Inferior parietal cortex (tissue), 1 donor: ENCODE data around the gene LCN9.
"Not testable (repeated sequence)": the region's sequence is repeated elsewhere in the genome, so short reads cannot be mapped to it uniquely, and the experiment has no call there.

Experiments
- DNase-seq: peaks from one replicate; pipeline ENCODE4 v3.0.0-alpha.2; 2016; ENCODE audit errors: extremely low spot score

LCN9 gene

DNA sequence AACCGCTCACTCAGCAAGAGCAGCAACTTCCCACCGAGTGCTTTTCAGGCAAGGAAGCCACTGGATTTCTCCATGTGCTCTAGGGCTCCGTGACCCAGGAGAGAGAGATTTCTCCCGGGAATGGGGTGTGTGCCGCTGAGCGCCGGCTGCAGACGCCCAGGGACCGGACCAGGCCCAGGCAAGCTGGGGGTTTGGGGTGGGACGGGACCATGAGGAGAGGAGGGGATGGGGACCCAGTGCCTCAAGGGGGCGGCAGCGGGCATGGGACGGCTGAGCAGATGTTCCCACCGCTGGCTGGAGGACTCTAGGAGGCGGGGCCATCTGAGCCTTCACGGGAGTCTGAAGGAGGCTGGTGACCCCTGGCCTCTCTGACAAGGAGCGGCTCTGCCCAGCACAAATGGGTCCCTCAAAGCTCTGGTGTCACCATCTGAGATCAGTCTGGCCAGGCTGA, 8.5 kb downstream of the LCN9 start:
- no peak for DNase-seq

DNA sequence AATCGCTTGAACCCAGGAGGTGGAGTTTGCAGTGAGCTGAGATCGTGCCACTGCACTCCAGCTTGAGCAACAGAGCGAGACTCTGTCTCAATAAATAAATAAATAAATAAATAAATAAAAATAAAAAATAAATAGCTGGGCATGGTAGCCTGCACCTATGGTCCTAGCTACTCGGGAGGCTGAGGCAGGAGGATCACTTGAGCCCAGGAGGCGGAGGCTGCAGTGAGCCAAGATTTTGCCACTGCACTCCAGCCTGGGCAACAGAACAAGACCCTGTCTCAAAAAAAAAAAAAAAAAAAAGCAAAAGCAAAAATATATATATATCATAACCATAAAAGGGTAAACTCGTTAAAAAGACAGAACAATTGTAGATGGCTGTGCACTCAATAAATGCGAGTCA, 9.7 kb downstream of the LCN9 start:
- DNase-seq = not testable (repeated sequence)

DNA sequence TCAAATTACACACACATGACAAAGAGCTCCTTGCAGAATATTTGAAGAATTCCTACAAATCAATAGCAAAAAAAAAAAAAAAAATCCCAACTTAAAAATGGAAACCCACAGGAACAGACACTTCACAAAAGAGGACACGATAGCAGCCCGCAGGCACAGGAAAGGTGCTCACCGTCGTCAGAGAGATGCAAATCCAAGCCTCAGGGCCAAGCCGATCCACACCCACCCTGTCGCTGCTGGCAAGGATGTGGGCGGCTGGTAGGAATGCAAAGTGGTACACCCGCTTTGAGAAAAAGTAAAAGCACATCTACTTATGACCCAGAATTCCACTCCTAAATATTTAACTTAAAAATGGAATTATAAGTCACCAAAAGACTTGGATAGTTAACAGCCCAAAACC, 10.8 kb downstream of the LCN9 start:
- DNase-seq = no peak

DNA sequence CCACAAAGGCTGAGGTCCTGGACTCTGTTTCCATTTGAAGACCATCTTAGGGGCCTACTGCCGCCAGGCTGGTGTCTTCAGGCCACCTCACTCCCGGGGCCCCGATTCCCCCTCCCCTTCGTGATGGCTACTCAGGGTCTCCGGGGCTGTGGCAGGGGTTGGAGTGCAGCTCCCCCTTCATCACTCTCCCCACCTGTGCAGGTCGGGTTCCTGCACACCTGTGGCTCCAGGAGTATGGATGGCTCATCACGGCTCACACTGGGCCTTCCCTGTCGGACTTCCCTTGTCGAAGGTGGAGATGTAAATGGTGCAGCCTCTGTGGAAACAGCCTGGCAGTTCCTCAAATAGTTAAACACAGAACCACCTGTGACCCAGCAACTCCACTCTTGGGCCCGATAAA, 11.9 kb downstream of the LCN9 start:
- DNase-seq = no peak

DNA sequence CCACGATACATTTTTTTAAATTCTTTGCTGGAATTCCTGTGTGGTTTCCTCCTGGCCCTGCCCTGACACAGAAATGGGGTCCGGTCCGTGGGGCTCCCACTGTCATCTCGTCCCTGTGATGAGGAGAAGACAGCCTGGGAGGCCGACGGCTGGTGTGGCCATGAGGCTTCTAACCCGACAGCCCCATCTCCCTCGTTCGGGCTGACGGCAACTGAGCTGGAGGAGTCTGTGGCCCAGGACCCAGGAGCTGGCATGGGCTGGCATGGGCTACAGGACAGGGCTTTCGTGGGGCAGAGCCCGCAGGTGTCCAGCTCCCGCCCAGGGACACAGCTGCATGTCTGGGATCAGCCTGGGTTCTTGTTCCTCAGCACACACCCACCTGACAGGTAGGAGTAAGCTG, 13.8 kb downstream of the LCN9 start:
- no peak for DNase-seq

DNA sequence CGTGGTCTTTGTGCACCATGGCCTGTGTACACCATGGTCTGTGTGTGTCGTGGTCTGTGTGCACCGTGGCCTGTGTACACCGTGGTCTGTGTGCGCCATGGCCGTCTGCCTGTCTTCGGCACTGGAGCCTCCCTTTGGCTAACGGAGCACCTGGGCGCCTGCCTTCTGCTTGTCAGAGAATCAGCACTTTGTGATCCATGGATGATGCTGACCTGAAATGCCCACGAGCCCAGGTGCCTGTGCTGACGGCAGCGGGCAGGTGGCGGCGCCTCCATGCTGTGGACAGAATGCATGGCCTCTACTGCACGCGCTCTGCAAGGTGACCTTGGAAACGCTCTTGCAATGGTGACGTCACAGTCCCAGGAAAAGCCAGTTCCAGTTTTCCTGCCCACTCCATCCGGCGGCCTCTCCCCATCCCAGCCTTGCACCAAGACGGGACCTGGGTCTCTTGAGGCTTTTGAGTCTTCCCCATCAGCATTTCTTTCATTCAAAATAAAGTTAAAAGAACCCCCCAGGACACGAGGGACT, 14.6 kb downstream of the LCN9 start:
- DNase-seq = no peak

DNA sequence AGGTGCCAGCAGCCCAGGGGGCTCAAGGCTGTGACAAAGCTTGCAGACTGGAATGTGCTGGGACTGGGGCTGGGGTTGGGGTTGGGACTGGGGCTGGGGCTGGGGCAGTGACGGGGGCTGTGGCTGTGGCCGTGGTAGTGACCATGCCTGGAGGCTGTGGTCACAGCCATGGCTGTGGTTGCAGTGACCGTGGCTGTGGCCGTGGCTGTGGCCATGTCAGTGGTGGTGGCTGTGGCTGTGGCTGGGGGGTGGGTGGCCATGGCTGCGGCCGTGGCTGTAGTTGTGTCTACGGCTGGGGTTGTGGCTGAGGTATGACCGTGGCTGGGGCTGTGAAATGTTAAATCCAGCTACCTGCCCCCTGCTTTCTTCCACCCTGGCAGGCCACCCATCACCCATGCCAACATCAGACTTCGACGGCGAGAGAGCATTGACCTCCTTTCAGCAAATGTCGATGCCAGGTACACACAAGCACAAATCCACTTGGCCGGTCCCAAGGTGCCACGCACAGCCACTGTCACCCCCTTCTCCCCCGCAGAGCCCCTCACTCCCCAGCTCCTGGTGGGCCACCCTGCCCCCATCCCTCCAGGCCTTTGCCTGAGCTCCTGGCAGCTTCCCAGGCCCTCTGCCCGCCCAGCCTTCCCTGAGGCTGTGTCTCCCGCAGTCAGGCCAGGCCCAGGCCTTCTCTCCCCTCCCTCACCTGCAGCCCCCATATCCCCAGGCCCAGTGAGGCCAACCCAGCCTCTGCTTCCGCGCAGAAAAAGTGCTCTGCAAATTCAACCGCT, 15.3 kb downstream of the LCN9 start:
- no peak for DNase-seq

DNA sequence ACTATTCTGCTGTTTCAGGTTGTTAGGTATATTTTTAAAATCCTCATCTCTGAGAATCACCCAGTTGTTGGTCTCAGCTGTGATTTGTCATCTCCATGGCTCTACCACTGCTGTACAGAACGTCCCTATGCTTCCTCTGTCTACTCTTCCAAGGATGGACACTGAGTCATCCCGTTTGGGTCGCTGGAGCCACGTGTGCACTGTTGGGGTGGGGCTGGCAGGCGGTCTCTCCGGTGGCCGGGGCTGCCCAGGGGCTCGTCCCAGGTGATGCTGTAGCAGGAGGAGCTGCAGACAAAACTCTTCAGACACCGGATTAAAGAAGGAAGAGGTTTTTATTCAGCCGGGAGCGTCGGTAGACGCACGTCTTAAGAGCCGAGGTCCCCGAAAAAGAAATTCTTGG, 16.9 kb downstream of the LCN9 start:
- DNase-seq = no peak

DNA sequence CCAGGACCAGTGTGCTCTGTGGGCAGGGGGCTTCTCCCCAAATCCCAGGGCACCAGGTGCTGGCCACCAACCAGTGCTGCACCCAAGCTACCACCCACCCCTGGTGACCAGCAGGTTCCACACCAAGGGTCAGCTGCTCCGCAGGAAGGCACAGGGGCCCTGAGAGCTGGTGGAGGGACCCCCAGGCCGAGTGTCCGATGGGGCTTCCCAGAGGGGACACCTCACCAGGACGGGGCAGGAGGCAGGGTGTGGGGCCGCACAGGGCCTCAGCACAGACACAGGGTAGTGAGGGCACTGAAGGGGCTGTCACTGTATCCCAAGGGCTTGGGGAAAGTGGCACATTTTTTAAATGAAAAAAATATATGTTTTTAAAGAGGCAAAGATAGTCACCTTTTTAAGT, 18.1 kb downstream of the LCN9 start:
- no peak for DNase-seq

DNA sequence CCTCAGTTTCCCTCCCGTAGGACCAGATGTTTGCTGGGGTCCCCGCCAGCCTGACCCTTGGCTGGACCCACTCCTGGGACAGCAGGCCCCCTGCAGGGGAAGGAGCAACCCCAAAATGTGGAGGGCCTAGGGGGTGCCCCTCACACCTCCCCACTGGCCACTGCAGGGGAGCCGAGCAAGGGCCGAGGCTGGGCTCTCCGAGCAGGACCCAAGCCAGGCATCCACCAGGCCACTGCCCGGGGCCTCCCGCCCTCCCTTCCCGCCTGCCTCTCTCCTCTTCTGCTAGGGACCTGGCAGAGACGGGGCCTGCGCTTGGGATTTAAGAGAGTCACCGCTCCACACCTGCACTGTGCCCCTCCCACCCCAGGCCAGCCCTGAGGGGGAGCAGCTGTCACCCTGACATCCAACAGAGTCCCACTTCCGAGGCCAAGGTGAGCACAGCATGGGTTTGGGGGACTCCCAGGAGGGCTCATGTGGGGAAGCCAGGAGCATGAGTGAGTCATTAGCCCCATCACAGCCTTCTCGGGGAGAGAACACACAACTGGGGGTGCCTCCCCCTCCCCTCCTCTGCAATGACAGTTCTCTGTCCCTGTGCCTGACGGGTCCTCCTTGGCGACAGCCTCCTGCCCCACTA, 20.4 kb downstream of the LCN9 start:
- DNase-seq = no peak

DNA sequence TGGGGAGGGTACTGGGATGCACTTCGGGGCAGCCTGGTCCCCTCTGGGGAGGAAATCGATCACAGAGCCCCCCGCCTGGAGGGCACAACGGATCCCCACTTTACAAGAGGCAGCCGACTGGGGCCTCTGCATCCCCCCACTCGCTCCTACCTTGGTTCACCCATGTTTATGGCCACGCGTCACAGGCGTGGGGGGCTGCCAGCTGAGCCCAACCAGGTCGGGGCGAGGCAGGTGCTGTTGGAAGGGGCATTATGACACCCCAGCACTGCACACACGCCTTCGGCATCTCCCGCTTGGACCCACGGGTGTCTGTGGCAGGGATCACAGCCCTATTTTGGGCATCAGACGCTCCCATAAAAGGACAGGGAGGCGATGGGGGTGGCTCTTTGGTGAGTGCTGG, 21.6 kb downstream of the LCN9 start:
- no peak for DNase-seq

DNA sequence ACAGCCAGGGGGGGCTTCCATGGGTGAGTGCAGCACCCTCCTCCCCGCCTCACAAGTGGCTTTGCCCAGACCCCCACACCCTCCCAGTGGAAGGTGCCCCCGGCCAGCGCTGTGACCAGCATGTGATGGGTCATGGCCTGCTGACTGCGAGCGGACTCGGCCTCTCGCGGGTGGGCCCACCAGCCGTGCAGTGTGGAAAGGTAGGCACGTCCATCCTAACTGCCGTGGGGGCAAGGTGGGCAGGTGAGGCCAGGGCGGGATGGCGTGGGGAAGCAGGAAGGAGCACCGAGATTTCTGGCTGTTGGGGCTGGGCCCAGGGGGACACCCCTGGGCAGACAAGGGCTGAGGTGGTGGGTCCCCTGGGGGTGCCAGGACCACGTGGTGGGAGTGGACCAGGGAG, 24.1 kb downstream of the LCN9 start:
- no peak for DNase-seq

DNA sequence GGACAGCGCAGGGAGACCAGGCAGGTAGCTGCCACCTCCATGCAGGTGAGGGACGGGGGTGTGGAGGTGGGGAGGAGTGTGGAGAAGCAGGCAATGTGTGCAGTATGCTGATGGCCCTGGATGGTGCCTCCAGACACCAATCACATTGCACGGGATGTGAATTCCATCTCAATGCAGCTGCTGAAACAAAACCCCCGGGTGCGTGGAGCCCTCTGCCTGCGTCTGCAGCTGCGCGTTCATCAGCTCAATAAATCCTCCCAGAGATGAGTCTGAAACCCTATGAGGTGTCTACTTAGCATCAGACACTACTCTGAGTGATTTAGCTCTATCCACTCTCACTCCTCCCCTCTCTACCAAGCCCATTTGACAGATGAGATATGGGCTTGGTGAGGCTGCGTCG, 25.9 kb downstream of the LCN9 start:
- DNase-seq = no peak

DNA sequence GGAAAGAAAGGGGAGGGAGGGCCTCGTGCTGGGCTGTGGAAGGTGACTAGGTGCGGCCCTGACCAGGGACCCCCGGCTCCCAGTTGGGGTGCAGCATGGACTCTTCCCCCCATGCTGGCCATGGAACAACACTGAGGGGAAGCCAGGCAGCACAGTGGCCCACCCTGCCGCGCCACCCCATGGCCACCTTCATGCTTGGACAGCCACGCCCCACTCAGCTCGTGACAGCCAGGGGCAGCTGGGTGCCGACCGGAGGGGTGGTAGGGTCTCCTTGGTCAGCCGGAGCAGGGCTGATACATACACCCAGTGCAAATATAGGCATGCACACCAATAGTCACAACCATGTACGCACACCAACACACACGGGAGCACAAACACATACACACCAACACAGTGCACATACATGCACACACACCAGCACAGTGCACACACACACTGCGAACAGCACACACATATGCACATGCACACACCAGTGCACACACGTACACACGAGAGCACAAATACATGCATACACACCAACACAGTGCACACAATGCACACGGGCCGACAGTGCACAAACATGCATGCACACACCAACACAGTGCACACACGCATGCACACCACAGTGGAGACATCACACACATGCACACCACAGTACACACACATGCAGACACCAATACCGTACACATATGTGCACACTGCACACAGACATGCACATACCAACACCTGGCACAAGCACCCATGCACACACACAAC, 27.9 kb downstream of the LCN9 start:
- DNase-seq = no peak

DNA sequence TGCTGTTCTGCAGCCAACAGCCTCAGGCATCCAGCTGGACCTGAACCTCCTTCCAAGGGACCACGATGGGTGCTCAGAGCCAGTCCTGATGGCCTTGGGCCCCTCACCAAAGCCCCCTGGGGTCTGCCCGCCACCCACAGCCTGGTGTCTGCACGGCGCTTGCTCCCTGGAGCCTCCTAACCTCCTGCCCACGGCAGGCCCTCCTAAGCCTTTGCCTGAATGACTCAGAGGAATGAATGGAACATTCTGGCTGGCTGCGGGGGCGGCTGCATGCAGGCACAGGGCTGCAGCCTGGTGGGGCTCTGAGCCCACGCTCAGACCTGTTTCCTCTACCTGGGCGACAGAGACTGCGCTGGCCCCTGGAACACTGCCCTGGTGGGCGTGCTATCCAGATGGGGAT, 29.3 kb downstream of the LCN9 start:
- peak; percentile 34 for DNase-seq

DNA sequence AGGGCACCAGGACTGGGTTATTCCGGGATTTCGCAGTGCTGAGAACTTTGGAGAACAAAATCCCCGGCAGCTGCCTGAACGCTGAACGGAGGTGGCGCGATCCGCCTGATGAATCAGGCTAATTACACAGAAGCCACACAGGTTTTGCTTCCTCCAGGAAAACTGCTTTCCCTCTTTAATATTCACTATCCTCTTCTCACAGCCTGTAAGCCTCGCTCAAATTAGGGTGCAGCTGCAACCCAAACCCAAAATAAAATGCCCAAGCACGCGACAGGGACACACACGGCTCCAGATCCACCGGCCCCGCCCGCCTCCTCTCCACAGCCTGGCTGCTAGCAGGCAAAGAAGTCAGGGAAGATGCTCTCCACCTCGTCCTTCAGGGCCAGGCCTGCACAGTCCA, 30.2 kb downstream of the LCN9 start:
- DNase-seq = peak; percentile 30

DNA sequence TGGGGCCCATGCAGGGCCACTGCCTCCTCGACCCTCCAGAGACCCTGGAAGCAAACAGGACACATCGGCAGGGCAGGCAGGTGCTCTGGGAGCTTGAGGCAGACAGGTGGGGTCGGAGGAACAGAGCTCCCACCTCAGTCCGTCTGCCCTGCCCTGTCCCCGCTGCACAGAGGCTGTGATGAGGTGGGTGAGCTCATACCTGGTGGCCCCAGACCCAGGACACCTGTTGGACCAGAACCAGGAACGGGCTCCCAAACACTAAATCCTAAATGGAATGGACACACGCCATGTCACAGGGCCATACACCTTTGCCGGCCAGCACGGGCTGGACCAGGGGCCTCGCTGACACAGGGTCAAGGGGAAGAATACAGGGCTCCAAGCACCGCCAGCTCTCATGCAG, 30.7 kb downstream of the LCN9 start:
- DNase-seq = no peak

DNA sequence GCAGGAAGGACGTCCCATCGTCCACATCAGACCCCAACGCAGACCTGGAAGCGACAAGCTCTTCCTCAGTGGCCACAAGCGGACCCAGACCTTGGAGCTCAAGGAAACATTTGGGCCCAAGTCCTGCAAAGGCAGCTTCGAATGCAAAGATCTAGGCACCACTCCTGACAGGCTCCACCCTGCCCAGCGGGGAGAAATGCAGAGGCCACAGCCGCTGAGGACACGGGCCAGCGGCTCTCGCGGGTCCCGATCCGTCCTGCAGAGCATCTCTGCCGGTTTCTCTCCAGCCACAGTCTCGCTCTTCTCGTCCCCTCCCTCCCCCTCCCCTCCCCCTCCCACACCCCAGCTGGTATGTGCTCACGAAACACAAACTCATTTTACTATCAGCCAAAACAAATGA, 31.3 kb downstream of the LCN9 start:
- no peak for DNase-seq

DNA sequence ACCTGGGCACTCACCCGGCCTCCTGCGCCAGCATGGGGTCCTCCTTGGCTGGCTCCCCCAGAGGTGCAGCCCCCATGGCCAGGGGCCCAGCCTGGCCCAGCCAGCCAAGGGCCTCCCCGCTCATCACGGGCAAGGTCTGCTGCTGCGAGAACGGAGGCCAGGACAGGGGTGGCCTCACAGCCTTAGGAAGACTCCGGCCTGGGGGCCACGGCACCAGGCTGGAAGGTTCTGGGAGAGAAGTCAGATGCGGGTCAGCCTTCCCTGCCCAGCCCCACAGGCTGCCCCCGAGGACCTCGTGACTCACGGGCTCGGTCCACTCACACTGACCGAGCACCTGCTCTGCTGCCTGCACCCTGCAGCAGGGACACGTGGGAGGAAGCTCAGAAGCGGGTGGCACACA, 31.9 kb downstream of the LCN9 start:
- DNase-seq = no peak

DNA sequence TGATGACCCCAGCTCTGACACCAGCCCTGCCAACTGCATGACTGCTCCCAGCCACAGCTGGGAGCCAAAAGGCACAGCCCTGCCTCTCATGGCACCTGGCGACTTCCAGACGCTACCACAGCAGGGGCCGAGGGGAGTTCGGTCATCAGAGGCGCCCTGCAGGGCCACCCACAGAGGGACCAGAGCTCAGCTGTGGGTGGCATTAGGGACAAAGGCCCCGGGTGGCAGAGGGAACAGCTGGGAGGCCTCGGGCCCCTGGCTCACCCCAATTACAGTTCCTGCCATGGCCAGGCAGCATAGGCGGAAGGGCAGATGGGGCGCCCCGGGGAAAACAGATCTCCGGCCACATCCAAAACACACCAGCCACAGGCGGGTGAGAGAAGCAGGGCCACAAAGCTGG, 32.5 kb downstream of the LCN9 start:
- DNase-seq = no peak

DNA sequence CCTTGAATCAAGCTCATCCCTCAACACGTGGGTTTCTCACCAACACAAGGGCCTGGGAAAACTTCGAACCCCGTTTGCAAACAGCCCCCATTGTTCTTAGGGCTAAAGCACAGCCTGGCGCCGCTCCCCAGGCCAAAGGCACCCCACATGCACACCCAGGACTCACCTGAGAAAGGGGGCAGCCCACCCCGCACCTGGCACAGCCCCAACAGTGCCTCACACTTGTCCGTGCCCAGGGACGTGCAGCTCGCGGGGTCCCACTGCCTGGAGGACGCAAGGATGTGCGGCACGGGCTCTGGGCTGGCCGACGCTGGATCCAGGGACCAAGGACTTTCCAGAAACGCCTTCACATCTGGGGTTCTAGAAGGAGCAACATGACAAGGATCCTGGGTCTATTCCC, 33.3 kb downstream of the LCN9 start:
- DNase-seq = no peak

DNA sequence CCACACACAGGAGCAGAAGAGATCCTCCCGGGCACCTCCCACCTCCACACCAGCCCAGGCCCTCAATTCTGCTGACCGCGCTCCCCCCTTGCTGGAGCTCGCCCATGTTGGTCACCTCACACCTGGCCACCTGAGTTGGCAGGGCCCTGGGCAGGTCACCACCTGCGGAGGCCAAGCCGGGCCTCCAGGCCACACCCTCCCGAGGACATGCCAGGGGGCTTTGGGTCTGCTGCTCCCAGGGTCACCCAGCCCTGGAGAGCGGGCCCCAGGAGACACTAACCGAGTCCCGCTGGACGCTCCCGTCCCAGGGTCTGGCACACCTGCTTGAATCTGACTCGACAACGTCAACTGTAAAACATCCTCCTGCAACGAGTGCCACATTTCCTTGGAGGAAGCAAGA, 34.1 kb downstream of the LCN9 start:
- DNase-seq = no peak

DNA sequence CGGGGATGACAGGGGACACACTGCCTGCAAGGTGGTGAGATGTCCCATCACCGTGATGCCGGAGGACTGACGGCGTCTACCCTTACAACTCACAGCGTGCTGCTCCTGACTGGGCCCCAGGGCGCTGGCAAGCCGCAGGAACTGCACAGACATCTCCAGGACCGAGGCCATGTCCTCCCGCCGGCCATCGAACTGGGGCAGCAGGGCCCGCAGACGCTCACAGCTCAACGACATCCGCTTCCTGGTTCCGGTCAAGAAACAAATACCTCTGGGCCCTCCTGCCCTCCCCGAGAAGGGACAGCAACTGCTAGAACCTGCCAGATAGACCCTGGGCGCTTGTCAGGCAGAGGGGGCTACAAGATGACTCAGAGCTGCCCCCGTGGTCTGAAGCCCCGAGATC, 35.1 kb downstream of the LCN9 start:
- no peak for DNase-seq
